Cardiac muscle cell (in vitro differentiated cells and primary cell): ENCODE data around the gene DIP2A. TPM values are rescaled to one million over a fixed set of nuclear protein-coding genes. Genes with fewer than 3 reads are reported as not detected.

ENCODE experiments used
- DNase-seq, 2 donors: peaks; one replicate each; pipeline versions ENCODE4 v3.0.0 to v3.0.0-alpha.2; 2010 to 2017; ENCODE audit warnings: low read depth in 1 of 2, low spot score in 1 of 2
- H3K27ac ChIP-seq: fragments of 200-600 bp; sonication (generic); 2 replicates; pipeline ENCODE4 v1.5.1; 2016
- H3K27me3 ChIP-seq: fragments of 200-600 bp; sonication (generic); 2 replicates; pipeline ENCODE4 v1.6.0; 2016; ENCODE audit warnings: control low read depth
- H3K36me3 ChIP-seq: fragments of 200-600 bp; sonication (generic); 2 replicates; pipeline ENCODE4 v1.5.1; 2016; ENCODE audit warnings: control low read depth
- H3K4me1 ChIP-seq: fragments of 200-600 bp; sonication (generic); 2 replicates; pipeline ENCODE4 v1.8.1; 2017; ENCODE audit warnings: low read depth, mild to moderate bottlenecking, mixed run types
- H3K4me3 ChIP-seq: fragments of 200-600 bp; sonication (generic); 2 replicates; pipeline ENCODE4 v1.5.1; 2016; ENCODE audit warnings: mild to moderate bottlenecking
- H3K9me3 ChIP-seq: fragments of 200-600 bp; sonication (generic); 2 replicates; pipeline ENCODE4 v1.5.1; 2017; ENCODE audit warnings: low read depth, mild to moderate bottlenecking, control low read depth
- CTCF ChIP-seq: IDR thresholded peaks from 2 replicates; pipeline ENCODE4 v1.5.1; 2012; ENCODE audit warnings: low read depth, mild to moderate bottlenecking, low read length
- polyA plus RNA-seq: library from polyadenylated mRNA; unstranded; fragments of >200 nt; fragmentation: Nextera tagmentation; extraction: Ambion mirVana; gene quantifications from 2 replicates; pipeline ENCODE4 v1.2.1, GENCODE V29; 2016
- total RNA-seq: library from RNA; depleted of rRNA; stranded (reverse); fragments of >200 nt; gene quantifications from 2 replicates; pipeline ENCODE4 v1.2.3, GENCODE V29; 2016

Gene DIP2A
- total and polyA plus RNA-seq, 2 experiments from 2014 or later: 21.7 to 42.2 TPM

DNA sequence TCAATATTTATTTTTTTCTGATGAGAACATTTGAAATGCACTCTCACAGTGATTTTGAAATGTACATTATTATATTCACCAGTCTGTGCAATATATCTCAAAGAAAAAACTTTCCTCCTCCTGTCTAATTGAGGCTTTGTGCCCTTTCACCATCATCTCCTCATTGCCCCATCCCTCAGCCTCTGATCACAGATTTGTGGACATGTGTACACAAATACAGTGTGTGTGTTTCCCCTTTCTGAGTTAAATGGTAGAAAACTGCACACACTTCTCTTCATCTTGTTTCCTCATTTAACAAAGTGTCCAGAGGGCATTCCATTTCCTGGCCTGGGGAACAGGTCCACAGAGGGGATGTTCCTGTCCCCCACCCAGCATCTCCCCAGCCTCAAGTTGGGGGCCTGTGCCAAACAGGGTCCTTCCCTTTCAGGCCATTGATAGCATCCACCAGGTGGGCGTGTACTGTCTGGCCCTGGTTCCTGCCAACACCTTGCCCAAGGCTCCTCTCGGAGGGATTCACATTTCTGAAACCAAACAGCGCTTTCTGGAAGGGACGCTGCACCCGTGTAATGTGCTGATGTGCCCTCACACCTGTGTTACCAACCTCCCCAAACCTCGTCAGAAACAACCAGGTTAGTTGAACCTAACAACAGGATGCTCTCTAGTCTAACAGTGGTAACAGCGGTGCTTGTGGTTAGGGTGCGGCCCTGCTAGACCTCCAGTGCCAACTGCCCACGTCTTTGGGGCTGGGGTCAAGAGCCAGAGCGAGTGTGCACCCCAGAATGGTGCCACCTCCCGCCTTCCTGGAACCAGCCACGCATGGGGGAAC lies 91.6 kb downstream of the DIP2A start:
- no peak for TF ChIP-seq CTCF
- DNase-seq: no peak
- Histone ChIP-seq H3K27ac (no peak overlapping the region), H3K36me3 (peaks cover 57% of the 10 kb centered on the region), H3K27me3 (no peaks in the 10 kb centered on the region), H3K4me1 (no peaks in the 10 kb centered on the region), H3K4me3 (no peak overlapping the region), H3K9me3 (no peaks in the 10 kb centered on the region)

DNA sequence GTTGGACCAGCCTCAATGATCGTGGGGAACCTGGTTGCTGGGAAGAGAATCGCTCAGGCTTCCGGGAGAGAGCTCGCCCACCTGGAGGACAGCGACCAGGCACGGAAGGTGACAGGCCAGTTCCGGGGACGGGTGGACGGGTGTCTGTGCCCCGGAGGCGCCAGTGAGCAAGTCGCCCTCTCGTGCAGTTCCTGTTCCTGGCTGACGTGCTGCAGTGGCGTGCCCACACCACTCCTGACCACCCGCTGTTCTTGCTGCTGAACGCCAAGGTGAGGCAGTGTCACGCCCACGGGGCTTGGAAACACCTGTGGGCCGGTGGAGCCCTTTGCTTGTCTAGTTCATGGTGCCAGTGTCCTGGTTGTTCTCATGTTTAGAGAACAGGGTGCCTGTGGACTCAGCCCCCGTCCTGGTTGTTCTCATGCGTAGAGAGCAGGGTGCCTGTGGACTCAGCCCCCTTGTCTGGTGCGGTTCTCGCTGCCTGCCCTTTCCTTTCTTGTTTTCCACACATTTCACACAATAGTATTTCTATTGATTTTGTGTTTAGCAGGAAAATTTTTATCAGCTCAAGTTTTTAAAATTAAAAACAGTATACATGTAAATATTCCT lies 93.0 kb downstream of the DIP2A start:
- Histone ChIP-seq H3K27ac (no peak overlapping the region), H3K36me3 (peaks cover 60% of the 10 kb centered on the region), H3K4me3 (no peak overlapping the region), H3K27me3 (no peaks in the 10 kb centered on the region), H3K9me3 (no peaks in the 10 kb centered on the region), H3K4me1 (no peaks in the 10 kb centered on the region)
- no peak for TF ChIP-seq CTCF
- DNase-seq: no peak

GRCh38 chr21:46552274-46552673 lies 93.6 kb downstream of the DIP2A start:
- Histone ChIP-seq H3K27ac (no peak overlapping the region), H3K9me3 (no peaks in the 10 kb centered on the region), H3K4me1 (no peaks in the 10 kb centered on the region), H3K4me3 (no peak overlapping the region), H3K27me3 (no peaks in the 10 kb centered on the region), H3K36me3 (peaks cover 59% of the 10 kb centered on the region)
- TF ChIP-seq CTCF: no peak
- DNase-seq: no peak

- no peak for DNase-seq
- H3K27me3 ChIP-seq: no peaks in the 10 kb centered on the region
- no peaks in the 10 kb centered on the region for H3K9me3 ChIP-seq
- no peak overlapping the region for H3K4me3 ChIP-seq
- TF ChIP-seq CTCF: no peak
- peaks cover 62% of the 10 kb centered on the region for H3K36me3 ChIP-seq
- H3K27ac ChIP-seq: no peak overlapping the region
- H3K4me1 ChIP-seq: no peaks in the 10 kb centered on the region
Measured at GRCh38 chr21:46552865-46553379, 94.2 kb downstream of the DIP2A start.

- TF ChIP-seq CTCF: no peak
- H3K4me1 ChIP-seq: peaks cover under 1% of the 10 kb centered on the region
- H3K36me3 ChIP-seq: peaks cover 60% of the 10 kb centered on the region
- H3K27me3 ChIP-seq: no peaks in the 10 kb centered on the region
- no peak overlapping the region for H3K27ac ChIP-seq
- no peak for DNase-seq
- H3K9me3 ChIP-seq: no peaks in the 10 kb centered on the region
- H3K4me3 ChIP-seq: no peak overlapping the region
Measured at GRCh38 chr21:46553993-46554392, 95.3 kb downstream of the DIP2A start.
